Vein endothelial cell (primary cell): Measurements from ENCODE around the gene KCNG3. TPM values are rescaled to one million over a fixed set of nuclear protein-coding genes. Genes with fewer than 3 reads are reported as not detected.

Experiments used
- small RNA-seq: library from RNA; depleted of rRNA; stranded (forward); fragments of <200 nt; gene quantifications from one replicate; pipeline ENCODE3, GENCODE V24; 2012
- total RNA-seq: library from RNA; depleted of rRNA; stranded (reverse); fragments of >200 nt; gene quantifications from 2 replicates; pipeline ENCODE4 v1.2.3, GENCODE V29; 2012

The KCNG3 gene, protein sequence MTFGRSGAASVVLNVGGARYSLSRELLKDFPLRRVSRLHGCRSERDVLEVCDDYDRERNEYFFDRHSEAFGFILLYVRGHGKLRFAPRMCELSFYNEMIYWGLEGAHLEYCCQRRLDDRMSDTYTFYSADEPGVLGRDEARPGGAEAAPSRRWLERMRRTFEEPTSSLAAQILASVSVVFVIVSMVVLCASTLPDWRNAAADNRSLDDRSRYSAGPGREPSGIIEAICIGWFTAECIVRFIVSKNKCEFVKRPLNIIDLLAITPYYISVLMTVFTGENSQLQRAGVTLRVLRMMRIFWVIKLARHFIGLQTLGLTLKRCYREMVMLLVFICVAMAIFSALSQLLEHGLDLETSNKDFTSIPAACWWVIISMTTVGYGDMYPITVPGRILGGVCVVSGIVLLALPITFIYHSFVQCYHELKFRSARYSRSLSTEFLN
- total RNA-seq: under 0.01 TPM in 2 replicates

DNA sequence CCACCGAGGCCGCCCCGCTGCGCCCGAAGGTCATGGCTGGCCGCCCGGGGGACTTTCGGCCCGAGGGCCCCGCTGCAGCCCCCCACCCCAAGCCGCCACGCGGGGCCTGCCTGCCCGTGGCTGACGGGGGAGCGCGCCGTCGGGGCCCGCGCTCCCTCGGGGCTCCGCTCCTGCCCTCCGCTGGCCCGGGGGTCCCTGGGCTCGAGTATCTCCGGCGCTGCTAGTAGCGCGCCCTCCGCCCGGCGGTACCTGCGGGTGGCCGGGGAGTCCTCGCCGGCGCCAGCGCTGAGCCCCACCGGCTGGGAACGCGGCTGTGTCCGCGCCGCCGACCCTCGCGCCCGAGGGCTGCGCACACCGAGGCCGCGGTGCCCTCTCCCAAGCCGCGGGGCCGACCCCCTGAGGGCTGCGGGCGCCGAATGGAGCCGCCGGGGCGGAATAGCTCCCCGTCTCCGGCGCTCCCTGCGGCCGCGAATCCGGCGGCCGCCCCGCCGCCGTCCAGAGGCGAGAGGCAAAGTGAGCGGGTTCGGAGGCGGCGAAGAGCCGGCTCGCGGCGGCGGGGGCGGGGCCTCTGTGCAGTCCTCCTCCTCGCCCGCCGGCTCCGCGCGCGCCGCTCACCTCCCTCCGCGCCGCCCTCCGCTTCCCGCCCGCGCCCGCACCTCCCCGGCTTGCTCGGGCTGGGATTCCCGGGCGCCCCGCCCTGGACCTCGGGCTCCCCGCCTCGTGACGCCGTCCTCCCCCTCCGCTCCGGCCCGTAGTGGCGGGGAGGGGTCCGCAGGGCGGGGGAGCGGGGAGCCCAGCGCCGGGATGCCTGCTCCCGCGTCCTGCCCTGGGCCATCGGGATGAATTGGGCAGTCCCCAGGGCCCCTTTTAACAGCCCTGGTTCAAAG is at the start of gene KCNG3:
Gene KCNG3 (minus strand): TSS at position 515 of the 887 bp plus-strand sequence. CDS start 481 bp downstream, at position 34.

Small RNAs within 50 kb of the gene (small RNA-seq; reads per million reads assigned to genes)
- gene RF00017 (not detected), gene RF00612 (not detected)

Other genes starting within 250 kb of the KCNG3 start
- 207 and 211 TPM in 2 replicates for gene COX7A2L, start 132.8 kb downstream of the KCNG3 start, total RNA-seq
- 29.1 and 34.2 TPM in 2 replicates for gene MTA3, start 74.7 kb upstream of the KCNG3 start, total RNA-seq